HepG2 (cell line): ENCODE data around the gene PDZD7. TPM values are rescaled to one million over a fixed set of nuclear protein-coding genes. Genes with fewer than 3 reads are reported as not detected.

Experiments used
- BHLHE40 ChIP-seq: IDR thresholded peaks from 2 replicates; pipeline ENCODE4 v1.6.1; 2011; ENCODE audit warnings: low read length, improper control_type of control experiment
- HCFC1 ChIP-seq: fragments of 150-350 bp; IDR thresholded peaks from 2 replicates; pipeline ENCODE4 v1.6.1; 2014; ENCODE audit warnings: low read depth, low read length
- HHEX ChIP-seq: IDR thresholded peaks from 2 replicates; pipeline ENCODE4 v1.6.1; 2016; ENCODE audit warnings: control low read depth
- HMG20A ChIP-seq: IDR thresholded peaks from 2 replicates; pipeline ENCODE4 v1.6.1; 2016; ENCODE audit warnings: borderline replicate concordance
- HOXA3 ChIP-seq: sonication (generic); formaldehyde crosslinking; IDR thresholded peaks from 2 replicates; pipeline ENCODE4 v1.5.0; 2020; ENCODE audit warnings: missing genetic modification reagents
- KLF12 ChIP-seq: sonication (generic); formaldehyde crosslinking; IDR thresholded peaks from 2 replicates; pipeline ENCODE4 v1.4.0; 2020; ENCODE audit warnings: missing genetic modification reagents, borderline replicate concordance
- NR2F6 ChIP-seq, 2 experiments: IDR thresholded peaks; 2 replicates each; pipeline ENCODE4 v1.6.1; 2016; ENCODE audit warnings: antibody characterized with exemption in 1 of 2, mild to moderate bottlenecking in 1 of 2
- PAWR ChIP-seq: sonication (generic); formaldehyde crosslinking; IDR thresholded peaks from 2 replicates; pipeline ENCODE4 v1.4.0; 2020; ENCODE audit warnings: missing genetic modification reagents, mild to moderate bottlenecking, borderline replicate concordance
- RARA ChIP-seq: IDR thresholded peaks from 2 replicates; pipeline ENCODE4 v1.6.1; 2016; ENCODE audit warnings: missing genetic modification reagents, missing compliant biosample characterization
- RXRB ChIP-seq: IDR thresholded peaks from 2 replicates; pipeline ENCODE4 v1.6.1; 2016; ENCODE audit warnings: borderline replicate concordance, missing genetic modification reagents, missing compliant biosample characterization
- TAF1 ChIP-seq: sonication (generic); formaldehyde crosslinking; IDR thresholded peaks from 2 replicates; pipeline ENCODE4 v1.4.0; 2020; ENCODE audit warnings: missing genetic modification reagents
- TBX2 ChIP-seq: sonication (generic); formaldehyde crosslinking; IDR thresholded peaks from 2 replicates; pipeline ENCODE4 v1.5.0; 2020; ENCODE audit warnings: missing genetic modification reagents, mild to moderate bottlenecking, borderline replicate concordance
- ZBTB7A ChIP-seq: sonication (generic); formaldehyde crosslinking; IDR thresholded peaks from 2 replicates; pipeline ENCODE4 v1.8.0; 2022; ENCODE audit warnings: mild to moderate bottlenecking, missing genetic modification reagents
- ZFP36L2 ChIP-seq: sonication (generic); formaldehyde crosslinking; IDR thresholded peaks from 2 replicates; pipeline ENCODE4 v1.4.0; 2020; ENCODE audit warnings: missing genetic modification reagents
- ZNF546 ChIP-seq: sonication (generic); formaldehyde crosslinking; conservative IDR thresholded peaks from 2 replicates; pipeline ENCODE4 v1.8.1; 2023; ENCODE audit warnings: mild to moderate bottlenecking, missing genetic modification reagents
- ZNF616 ChIP-seq: sonication (generic); formaldehyde crosslinking; IDR thresholded peaks from 2 replicates; pipeline ENCODE4 v1.5.0; 2020; ENCODE audit warnings: low read depth, mild to moderate bottlenecking, missing genetic modification reagents
- ZNF672 ChIP-seq: sonication (generic); formaldehyde crosslinking; IDR thresholded peaks from 2 replicates; pipeline ENCODE4 v1.8.1; 2022; ENCODE audit warnings: missing genetic modification reagents
- polyA plus RNA-seq, 8 experiments: library from polyadenylated mRNA; depleted of rRNA in 3 of 8; stranded (reverse) in 7 of 8; unstranded in 1 of 8; fragments of >200 nt; fragmentation: Illumina TruSeq in 4 of 8; extraction: Trizol in 4 of 8; gene quantifications; 2 replicates each; pipeline versions ENCODE4 v1.2.1 to v1.2.3, GENCODE V29; 2011 to 2016; ENCODE audit warnings: low read depth in 4 of 8, missing spikeins in 1 of 8, mixed read lengths in 1 of 8; ENCODE audit not compliant: insufficient read depth in 1 of 8
- total RNA-seq, 5 experiments: library from RNA; depleted of rRNA; stranded (reverse); fragments of >200 nt; fragmentation: Illumina TruSeq; extraction: Trizol; gene quantifications; 2 replicates each; pipeline ENCODE4 v1.2.3, GENCODE V29; 2016; ENCODE audit warnings: low read depth in 1 of 5
- TF ChIP-seq, protein P1 (sequence below): sonication (generic); formaldehyde crosslinking; IDR thresholded peaks from 2 replicates; pipeline ENCODE4 v1.5.1; 2020; ENCODE audit warnings: missing genetic modification reagents, mild to moderate bottlenecking, borderline replicate concordance
- TF ChIP-seq, protein P2 (sequence below): sonication (generic); formaldehyde crosslinking; IDR thresholded peaks from 2 replicates; pipeline ENCODE4; 2020; ENCODE audit warnings: missing genetic modification reagents, mild to moderate bottlenecking, borderline replicate concordance
- TF ChIP-seq, protein P3 (sequence below): sonication (generic); formaldehyde crosslinking; conservative IDR thresholded peaks from 2 replicates; pipeline ENCODE4 v1.4.0; 2020; ENCODE audit warnings: missing genetic modification reagents
- TF ChIP-seq, protein P4 (sequence below): sonication (generic); formaldehyde crosslinking; IDR thresholded peaks from 2 replicates; pipeline ENCODE4 v1.8.0; 2022; ENCODE audit warnings: mild to moderate bottlenecking, missing genetic modification reagents, moderate library complexity
- TF ChIP-seq, protein P5 (sequence below): sonication (generic); formaldehyde crosslinking; IDR thresholded peaks from 2 replicates; pipeline ENCODE4 v1.8.0; 2023; ENCODE audit warnings: mild to moderate bottlenecking, missing genetic modification reagents

The PDZD7 gene
- total and polyA plus RNA-seq, 2 of the 13 experiments (the other 11 are each of a cell fraction or from before 2014, with no cell fraction given) = 0.58 to 0.73 TPM

DNA sequence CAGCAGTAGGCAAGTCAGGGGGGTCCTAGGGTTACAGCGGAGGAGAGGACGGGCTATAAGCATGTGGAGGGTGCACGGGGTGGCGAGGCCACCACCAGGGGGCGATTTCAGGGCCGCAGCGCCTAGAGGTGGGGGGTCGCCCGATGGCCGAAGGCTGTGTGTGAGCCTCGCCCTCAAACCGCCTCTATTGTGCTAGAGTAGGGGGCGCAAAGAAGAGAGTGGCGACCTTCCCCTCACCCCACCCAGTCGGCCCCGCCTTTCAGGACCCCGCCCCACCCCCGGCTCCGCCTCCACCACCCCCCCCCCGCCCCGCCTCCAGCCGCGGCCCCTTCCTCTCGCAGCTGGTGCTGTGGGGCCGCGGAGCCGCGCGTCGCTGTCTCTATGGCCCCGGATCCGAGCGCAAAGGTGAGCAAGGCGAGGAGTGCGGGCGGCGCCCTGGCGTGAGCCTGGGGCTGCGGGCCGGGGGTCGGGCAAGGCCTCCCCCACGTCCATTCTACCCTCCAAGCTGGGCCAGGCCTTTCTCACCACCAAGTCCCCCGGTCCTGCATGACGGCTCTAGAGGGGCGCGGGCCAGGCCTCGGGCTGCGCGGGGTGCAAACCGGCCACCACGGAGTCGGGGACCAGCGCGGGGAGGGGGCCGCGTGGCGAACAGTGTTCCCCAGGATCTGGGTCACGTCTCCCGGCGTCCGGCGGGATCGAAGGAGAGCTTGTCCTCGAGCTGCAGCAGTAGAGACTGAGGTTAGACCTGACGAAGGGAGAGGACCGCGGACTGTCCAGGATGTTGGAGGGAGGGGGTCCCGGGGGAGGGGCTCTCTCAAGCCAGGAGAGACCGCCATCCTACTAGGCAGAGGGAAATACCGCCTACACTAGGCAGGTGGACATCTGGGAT lies 61.5 kb downstream of the PDZD7 start, which contains the start of gene SEMA4G (continued):
- TF ChIP-seq TAF1 (peak; percentile 73), HCFC1 (no peak), ZNF616 (CRISPR knock-in tag) (0 out of 2 replicates have a peak, but pooled peaks have one; percentile 8), ZBTB7A (CRISPR knock-in tag) (peak; percentile 99), PAWR (CRISPR knock-in tag) (peak; percentile 36; the same call in 1 of the 2 replicates), ZNF672 (no peak), RXRB (CRISPR knock-in tag) (peak; percentile 23), ZFP36L2 (CRISPR knock-in tag) (no peak), HHEX (CRISPR knock-in tag) (no peak), KLF12 (CRISPR knock-in tag) (peak; percentile 82; the same call in 1 of the 2 replicates), TBX2 (CRISPR knock-in tag) (peak; percentile 56), RARA (CRISPR knock-in tag) (no peak; the same call in 1 of the 2 replicates), NR2F6 (IDR thresholded peaks at IDR 0.05) (peak; percentile 34; the same call in 1 of the 2 replicates), NR2F6 (CRISPR knock-in tag; IDR thresholded peaks at IDR 0.05) (peak; percentile 6; the same call in 1 of the 2 replicates), BHLHE40 (peak; percentile 24; the same call in 1 of the 2 replicates), ZNF546 (CRISPR knock-in tag) (peak; percentile 21; the same call in 1 of the 2 replicates), HOXA3 (CRISPR knock-in tag) (peak; percentile 52; the same call in 1 of the 2 replicates), HMG20A (CRISPR knock-in tag) (no peak)
- TF ChIP-seq, protein P1, sequence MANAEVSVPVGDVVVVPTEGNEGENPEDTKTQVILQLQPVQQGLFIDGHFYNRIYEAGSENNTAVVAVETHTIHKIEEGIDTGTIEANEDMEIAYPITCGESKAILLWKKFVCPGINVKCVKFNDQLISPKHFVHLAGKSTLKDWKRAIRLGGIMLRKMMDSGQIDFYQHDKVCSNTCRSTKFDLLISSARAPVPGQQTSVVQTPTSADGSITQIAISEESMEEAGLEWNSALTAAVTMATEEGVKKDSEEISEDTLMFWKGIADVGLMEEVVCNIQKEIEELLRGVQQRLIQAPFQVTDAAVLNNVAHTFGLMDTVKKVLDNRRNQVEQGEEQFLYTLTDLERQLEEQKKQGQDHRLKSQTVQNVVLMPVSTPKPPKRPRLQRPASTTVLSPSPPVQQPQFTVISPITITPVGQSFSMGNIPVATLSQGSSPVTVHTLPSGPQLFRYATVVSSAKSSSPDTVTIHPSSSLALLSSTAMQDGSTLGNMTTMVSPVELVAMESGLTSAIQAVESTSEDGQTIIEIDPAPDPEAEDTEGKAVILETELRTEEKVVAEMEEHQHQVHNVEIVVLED (CRISPR knock-in tag) = no peak
- TF ChIP-seq, protein P2, sequence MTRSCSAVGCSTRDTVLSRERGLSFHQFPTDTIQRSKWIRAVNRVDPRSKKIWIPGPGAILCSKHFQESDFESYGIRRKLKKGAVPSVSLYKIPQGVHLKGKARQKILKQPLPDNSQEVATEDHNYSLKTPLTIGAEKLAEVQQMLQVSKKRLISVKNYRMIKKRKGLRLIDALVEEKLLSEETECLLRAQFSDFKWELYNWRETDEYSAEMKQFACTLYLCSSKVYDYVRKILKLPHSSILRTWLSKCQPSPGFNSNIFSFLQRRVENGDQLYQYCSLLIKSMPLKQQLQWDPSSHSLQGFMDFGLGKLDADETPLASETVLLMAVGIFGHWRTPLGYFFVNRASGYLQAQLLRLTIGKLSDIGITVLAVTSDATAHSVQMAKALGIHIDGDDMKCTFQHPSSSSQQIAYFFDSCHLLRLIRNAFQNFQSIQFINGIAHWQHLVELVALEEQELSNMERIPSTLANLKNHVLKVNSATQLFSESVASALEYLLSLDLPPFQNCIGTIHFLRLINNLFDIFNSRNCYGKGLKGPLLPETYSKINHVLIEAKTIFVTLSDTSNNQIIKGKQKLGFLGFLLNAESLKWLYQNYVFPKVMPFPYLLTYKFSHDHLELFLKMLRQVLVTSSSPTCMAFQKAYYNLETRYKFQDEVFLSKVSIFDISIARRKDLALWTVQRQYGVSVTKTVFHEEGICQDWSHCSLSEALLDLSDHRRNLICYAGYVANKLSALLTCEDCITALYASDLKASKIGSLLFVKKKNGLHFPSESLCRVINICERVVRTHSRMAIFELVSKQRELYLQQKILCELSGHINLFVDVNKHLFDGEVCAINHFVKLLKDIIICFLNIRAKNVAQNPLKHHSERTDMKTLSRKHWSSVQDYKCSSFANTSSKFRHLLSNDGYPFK (CRISPR knock-in tag) = peak; percentile 24; the same call in 1 of the 2 replicates
- TF ChIP-seq, protein P3, sequence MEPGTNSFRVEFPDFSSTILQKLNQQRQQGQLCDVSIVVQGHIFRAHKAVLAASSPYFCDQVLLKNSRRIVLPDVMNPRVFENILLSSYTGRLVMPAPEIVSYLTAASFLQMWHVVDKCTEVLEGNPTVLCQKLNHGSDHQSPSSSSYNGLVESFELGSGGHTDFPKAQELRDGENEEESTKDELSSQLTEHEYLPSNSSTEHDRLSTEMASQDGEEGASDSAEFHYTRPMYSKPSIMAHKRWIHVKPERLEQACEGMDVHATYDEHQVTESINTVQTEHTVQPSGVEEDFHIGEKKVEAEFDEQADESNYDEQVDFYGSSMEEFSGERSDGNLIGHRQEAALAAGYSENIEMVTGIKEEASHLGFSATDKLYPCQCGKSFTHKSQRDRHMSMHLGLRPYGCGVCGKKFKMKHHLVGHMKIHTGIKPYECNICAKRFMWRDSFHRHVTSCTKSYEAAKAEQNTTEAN (CRISPR knock-in tag) = 0 out of 2 replicates have a peak, but pooled peaks have one; percentile 48
- TF ChIP-seq, protein P4, sequence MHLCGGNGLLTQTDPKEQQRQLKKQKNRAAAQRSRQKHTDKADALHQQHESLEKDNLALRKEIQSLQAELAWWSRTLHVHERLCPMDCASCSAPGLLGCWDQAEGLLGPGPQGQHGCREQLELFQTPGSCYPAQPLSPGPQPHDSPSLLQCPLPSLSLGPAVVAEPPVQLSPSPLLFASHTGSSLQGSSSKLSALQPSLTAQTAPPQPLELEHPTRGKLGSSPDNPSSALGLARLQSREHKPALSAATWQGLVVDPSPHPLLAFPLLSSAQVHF (CRISPR knock-in tag) = peak; percentile 29; the same call in 1 of the 2 replicates
- TF ChIP-seq, protein P5, sequence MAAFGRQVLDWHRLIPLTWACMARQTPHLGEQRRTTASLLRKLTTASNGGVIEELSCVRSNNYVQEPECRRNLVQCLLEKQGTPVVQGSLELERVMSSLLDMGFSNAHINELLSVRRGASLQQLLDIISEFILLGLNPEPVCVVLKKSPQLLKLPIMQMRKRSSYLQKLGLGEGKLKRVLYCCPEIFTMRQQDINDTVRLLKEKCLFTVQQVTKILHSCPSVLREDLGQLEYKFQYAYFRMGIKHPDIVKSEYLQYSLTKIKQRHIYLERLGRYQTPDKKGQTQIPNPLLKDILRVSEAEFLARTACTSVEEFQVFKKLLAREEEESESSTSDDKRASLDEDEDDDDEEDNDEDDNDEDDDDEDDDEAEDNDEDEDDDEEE = peak; percentile 4; the same call in 1 of the 2 replicates
